ENCODE measurements around the gene ZBTB2. TPM values are rescaled to one million over a fixed set of nuclear protein-coding genes. Genes with fewer than 3 reads are reported as not detected.
"Not testable (repeated sequence)": the region's sequence is repeated elsewhere in the genome, so short reads cannot be mapped to it uniquely, and the experiment has no call there.

ZBTB2 gene
- total and polyA plus RNA-seq, 2 experiments from 2014 or later = 5.6 to 9.9 TPM

DNA sequence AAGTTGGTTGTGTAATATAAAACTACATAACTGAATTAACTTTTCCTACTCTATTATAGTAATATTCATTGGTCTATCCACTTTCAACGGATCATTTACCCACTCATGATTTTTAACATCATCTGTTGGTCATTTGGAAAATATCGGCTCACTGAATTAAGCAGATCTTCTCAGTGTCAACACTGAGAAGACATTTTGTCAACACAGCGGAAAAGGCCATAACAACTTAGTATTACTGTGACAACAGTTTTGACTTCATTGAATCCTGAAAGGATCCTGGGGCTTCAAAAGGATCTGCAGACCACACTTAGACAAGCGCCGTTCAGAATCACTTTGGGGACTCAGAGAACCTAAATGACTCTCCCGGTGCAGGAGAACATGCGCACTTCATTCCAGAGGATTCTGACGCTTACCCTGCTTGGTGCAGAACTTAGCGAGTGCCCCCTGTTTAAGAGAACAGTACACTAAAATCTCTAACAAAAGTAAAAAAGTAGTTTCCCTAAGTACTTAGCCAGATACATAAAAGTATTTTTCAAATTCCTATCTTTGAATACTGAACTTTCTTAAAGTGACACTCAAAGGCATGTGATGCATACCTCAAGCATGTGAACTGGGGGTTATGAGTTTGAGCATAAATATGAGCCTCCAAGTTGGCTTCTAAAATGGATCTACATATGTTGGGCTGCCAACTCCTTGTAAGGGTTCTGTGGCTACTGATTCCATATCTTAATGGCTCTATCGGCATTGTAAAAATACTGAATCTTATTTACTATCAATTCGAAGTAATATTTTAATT lies 4.0 kb downstream of the ZBTB2 start:
- Histone ChIP-seq H3K36me3 (no peaks in the 10 kb centered on the region), H3K27ac (no peak overlapping the region), H3K27me3 (no peaks in the 10 kb centered on the region), H3K9me3 (ENCODE audit: low read depth) (no peaks in the 10 kb centered on the region), H3K4me1 (ENCODE audit: low read depth) (peaks cover 8% of the 10 kb centered on the region), H3K4me3 (no peak overlapping the region)
- TF ChIP-seq, protein P1, sequence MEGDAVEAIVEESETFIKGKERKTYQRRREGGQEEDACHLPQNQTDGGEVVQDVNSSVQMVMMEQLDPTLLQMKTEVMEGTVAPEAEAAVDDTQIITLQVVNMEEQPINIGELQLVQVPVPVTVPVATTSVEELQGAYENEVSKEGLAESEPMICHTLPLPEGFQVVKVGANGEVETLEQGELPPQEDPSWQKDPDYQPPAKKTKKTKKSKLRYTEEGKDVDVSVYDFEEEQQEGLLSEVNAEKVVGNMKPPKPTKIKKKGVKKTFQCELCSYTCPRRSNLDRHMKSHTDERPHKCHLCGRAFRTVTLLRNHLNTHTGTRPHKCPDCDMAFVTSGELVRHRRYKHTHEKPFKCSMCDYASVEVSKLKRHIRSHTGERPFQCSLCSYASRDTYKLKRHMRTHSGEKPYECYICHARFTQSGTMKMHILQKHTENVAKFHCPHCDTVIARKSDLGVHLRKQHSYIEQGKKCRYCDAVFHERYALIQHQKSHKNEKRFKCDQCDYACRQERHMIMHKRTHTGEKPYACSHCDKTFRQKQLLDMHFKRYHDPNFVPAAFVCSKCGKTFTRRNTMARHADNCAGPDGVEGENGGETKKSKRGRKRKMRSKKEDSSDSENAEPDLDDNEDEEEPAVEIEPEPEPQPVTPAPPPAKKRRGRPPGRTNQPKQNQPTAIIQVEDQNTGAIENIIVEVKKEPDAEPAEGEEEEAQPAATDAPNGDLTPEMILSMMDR (IDR thresholded peaks at IDR 0.05; ENCODE audit: low read depth, low read length) = no peak
- DNase-seq (ENCODE audit: low read depth in 1 of 2, low spot score in 1 of 2) = peak in 1 of 2 donors; percentile 43

DNA sequence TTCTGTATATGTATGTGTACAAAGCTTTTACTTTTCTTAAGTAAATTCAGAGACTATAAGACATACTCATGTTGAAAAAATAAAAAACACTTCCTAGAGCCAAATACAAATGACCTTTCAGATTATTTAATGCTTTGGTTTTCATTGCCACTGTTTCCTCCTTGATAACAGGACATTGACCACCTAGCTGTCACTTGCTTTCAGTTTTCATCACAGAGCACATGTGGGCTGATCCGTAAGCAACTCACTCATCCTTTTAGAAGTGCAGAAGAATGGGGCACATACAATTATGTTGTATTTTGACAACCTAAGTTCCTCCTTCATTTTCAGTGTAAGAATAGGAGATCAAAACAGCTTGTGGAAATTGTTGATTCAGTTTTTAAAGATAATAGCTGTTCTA lies 6.2 kb downstream of the ZBTB2 start:
- DNase-seq (ENCODE audit: low read depth in 1 of 2, low spot score in 1 of 2) = no peak
- Histone ChIP-seq H3K27me3 (no peaks in the 10 kb centered on the region), H3K4me3 (no peak overlapping the region), H3K36me3 (no peaks in the 10 kb centered on the region), H3K9me3 (ENCODE audit: low read depth) (no peaks in the 10 kb centered on the region), H3K27ac (no peak overlapping the region), H3K4me1 (ENCODE audit: low read depth) (peaks cover 8% of the 10 kb centered on the region)
- TF ChIP-seq, protein P1 (IDR thresholded peaks at IDR 0.05; ENCODE audit: low read depth, low read length) = no peak

DNA sequence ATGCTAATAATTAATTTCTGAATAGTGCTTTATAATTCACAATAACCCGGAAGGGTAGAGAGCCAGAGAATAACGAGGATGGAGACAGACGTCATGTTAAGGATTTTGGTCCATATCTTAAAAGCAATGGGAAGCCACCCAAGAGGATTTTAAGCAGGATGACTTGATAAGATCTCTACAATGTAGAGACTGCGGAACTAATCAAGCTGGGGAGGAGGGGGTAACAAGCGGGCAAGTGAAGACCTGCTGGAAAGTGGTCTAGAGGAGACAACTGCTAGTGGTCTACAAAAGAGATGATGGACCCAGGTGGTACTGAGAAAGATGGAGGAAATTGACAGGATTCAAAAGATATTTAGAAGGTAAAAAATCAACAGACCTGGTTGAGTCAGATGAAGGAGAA lies 7.2 kb downstream of the ZBTB2 start:
- H3K27ac ChIP-seq = no peak overlapping the region
- H3K4me1 ChIP-seq (ENCODE audit: low read depth) = peaks cover 10% of the 10 kb centered on the region
- H3K9me3 ChIP-seq (ENCODE audit: low read depth) = no peaks in the 10 kb centered on the region
- TF ChIP-seq, protein P1 (IDR thresholded peaks at IDR 0.05; ENCODE audit: low read depth, low read length) = no peak
- no peak overlapping the region for H3K4me3 ChIP-seq
- no peaks in the 10 kb centered on the region for H3K36me3 ChIP-seq
- no peaks in the 10 kb centered on the region for H3K27me3 ChIP-seq
- no peak for DNase-seq (ENCODE audit: low read depth in 1 of 2, low spot score in 1 of 2)

DNA sequence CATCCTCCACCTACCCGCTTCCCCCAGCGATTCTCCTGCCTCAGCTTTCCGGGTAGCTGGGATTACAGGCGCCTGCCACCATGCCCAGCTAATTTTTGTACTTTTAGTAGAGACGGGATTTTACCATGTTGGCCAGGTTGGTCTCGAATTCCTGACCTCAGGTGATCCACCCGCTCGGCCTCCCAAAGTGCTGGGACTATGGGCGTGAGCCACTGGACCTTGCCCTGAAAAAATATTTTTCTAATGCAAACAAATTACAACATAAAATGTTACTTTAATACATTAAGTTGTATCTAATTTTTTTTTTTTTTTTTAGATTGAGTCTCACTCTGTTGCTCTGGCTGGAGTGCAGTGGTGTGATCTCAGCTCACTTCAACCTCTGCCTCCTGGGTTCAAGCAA lies 8.7 kb downstream of the ZBTB2 start:
- not testable (repeated sequence) for H3K36me3 ChIP-seq; DNase-seq (ENCODE audit: low read depth in 1 of 2, low spot score in 1 of 2); H3K27ac ChIP-seq; H3K4me1 ChIP-seq (ENCODE audit: low read depth); H3K4me3 ChIP-seq; H3K9me3 ChIP-seq (ENCODE audit: low read depth); H3K27me3 ChIP-seq

DNA sequence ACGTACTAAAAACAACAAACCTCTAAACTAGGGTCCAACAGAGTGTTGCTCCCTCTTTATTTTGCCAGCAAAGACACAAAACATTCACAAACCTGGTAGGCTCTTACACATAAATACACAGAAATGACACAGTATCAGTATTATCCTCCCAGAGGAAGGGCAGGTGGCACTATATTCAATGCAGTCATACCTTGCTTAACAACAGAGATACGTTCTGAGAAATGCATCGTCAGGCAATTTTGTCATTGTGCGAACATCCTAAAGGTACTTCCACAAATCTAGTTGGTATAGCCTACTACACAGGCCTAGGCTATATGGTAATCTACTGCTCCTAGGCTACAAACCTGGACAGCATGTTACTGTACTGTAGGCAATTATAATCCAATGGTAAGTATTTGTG lies 9.6 kb downstream of the ZBTB2 start:
- Histone ChIP-seq H3K4me3 (no peak overlapping the region), H3K27me3 (no peaks in the 10 kb centered on the region), H3K27ac (peak overlapping the region; percentile 85), H3K9me3 (ENCODE audit: low read depth) (no peaks in the 10 kb centered on the region), H3K4me1 (ENCODE audit: low read depth) (peaks cover 5% of the 10 kb centered on the region), H3K36me3 (no peaks in the 10 kb centered on the region)
- TF ChIP-seq, protein P1 (IDR thresholded peaks at IDR 0.05; ENCODE audit: low read depth, low read length) = no peak
- DNase-seq (ENCODE audit: low read depth in 1 of 2, low spot score in 1 of 2) = no peak

DNA sequence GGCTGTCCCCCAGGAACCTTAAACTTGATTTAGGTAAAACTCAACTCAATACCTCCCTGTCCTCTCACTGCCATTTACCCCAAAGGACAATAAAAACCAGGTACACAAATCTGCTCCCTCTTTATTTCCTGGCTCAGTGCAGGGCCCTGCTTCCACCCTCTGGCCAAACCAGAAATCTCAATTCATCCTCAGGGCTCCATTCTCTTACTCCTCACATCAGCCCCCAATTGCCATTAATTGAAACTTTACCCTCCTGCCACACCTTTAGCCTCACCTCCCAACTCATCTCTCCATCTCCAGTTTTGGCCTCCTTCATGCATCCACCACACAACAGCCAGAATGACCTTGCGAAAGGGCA lies 10.5 kb downstream of the ZBTB2 start:
- H3K9me3 ChIP-seq (ENCODE audit: low read depth) = no peaks in the 10 kb centered on the region
- no peak overlapping the region for H3K4me3 ChIP-seq
- peaks cover 5% of the 10 kb centered on the region for H3K4me1 ChIP-seq (ENCODE audit: low read depth)
- H3K27me3 ChIP-seq = no peaks in the 10 kb centered on the region
- H3K36me3 ChIP-seq = no peaks in the 10 kb centered on the region
- peak overlapping the region; percentile 85 for H3K27ac ChIP-seq
- TF ChIP-seq, protein P1 (IDR thresholded peaks at IDR 0.05; ENCODE audit: low read depth, low read length) = no peak
- DNase-seq (ENCODE audit: low read depth in 1 of 2, low spot score in 1 of 2) = no peak

Measured in cardiac muscle cell (in vitro differentiated cells and primary cell).